Measurements from ENCODE around the gene RNF214.

Gene RNF214

DNA sequence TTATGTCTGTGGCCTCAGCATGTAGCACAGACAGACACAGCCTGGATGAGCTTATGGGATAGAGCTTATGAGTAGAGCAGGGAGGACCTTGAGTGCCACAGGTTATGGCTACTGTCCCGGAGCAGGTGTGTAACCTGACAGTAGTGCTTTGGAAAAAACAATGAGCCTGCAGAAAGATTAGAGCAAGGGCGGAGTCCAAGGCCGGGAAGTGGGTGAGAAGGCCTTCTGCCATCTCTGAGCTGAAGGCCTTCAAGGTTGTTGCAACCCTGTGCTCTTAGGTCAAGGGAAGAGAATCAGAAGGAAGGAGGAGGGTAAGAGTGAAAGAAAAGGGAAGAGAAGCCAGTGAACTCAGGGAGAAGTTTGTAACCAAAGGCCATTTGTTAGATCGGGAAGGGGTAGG lies 37.2 kb upstream of the RNF214 start:
- TF ChIP-seq, protein P1, sequence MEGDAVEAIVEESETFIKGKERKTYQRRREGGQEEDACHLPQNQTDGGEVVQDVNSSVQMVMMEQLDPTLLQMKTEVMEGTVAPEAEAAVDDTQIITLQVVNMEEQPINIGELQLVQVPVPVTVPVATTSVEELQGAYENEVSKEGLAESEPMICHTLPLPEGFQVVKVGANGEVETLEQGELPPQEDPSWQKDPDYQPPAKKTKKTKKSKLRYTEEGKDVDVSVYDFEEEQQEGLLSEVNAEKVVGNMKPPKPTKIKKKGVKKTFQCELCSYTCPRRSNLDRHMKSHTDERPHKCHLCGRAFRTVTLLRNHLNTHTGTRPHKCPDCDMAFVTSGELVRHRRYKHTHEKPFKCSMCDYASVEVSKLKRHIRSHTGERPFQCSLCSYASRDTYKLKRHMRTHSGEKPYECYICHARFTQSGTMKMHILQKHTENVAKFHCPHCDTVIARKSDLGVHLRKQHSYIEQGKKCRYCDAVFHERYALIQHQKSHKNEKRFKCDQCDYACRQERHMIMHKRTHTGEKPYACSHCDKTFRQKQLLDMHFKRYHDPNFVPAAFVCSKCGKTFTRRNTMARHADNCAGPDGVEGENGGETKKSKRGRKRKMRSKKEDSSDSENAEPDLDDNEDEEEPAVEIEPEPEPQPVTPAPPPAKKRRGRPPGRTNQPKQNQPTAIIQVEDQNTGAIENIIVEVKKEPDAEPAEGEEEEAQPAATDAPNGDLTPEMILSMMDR (IDR thresholded peaks at IDR 0.05): no peak
- Histone ChIP-seq H3K4me3 (no peak overlapping the region), H3K36me3 (peaks cover 30 to 75% (median 56%) of the 10 kb centered on the region in 3 donors), H3K27ac (no peak overlapping the region), H3K27me3 (no peaks in the 10 kb centered on the region), H3K4me1 (peaks cover 0 to 20% (median 16%) of the 10 kb centered on the region in 4 donors), H3K9me3 (no peaks in the 10 kb centered on the region)
- DNase-seq: no peak
- intact Hi-C loops (cut with DNase I; ENCODE audit: low total_unique reads): no loop called here

DNA sequence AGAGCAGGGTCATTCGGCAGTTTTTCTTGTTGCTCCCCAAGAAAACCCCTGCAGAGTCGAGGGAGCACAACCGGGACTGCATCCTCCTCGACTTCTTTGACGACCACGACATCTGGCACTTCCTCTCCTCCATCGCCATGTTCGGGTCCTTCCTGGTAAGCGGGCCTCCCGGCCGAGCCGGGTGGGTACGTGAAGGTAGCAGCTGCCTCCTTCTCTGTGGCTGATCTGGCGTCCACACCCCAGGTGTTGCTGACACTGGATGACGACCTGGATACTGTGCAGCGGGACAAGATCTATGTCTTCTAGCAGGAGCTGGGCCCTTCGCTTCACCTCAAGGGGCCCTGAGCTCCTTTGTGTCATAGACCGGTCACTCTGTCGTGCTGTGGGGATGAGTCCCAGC lies 36.7 kb upstream of the RNF214 start:
- Histone ChIP-seq H3K27me3 (no peaks in the 10 kb centered on the region), H3K36me3 (peaks cover 30 to 75% (median 51%) of the 10 kb centered on the region in 3 donors), H3K4me1 (peaks cover 0 to 20% (median 16%) of the 10 kb centered on the region in 4 donors), H3K27ac (no peak overlapping the region), H3K9me3 (no peaks in the 10 kb centered on the region), H3K4me3 (no peak overlapping the region)
- no peak for DNase-seq
- TF ChIP-seq, protein P1 (IDR thresholded peaks at IDR 0.05): no peak
- intact Hi-C loops (cut with DNase I; ENCODE audit: low total_unique reads): no loop called here

DNA sequence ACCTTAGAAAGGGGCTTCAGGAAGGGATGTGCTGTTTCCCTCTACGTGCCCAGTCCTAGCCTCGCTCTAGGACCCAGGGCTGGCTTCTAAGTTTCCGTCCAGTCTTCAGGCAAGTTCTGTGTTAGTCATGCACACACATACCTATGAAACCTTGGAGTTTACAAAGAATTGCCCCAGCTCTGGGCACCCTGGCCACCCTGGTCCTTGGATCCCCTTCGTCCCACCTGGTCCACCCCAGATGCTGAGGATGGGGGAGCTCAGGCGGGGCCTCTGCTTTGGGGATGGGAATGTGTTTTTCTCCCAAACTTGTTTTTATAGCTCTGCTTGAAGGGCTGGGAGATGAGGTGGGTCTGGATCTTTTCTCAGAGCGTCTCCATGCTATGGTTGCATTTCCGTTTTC lies 35.5 kb upstream of the RNF214 start:
- Histone ChIP-seq H3K4me1 (peaks cover 0 to 20% (median 16%) of the 10 kb centered on the region in 4 donors), H3K27ac (peak overlapping the region; percentile 97 to 98), H3K36me3 (peaks cover 37 to 75% (median 50%) of the 10 kb centered on the region in 3 donors), H3K4me3 (no peak overlapping the region), H3K9me3 (no peaks in the 10 kb centered on the region), H3K27me3 (no peaks in the 10 kb centered on the region)
- TF ChIP-seq, protein P1 (IDR thresholded peaks at IDR 0.05): no peak
- no peak for DNase-seq
- intact Hi-C loops (cut with DNase I; ENCODE audit: low total_unique reads): no loop called here

DNA sequence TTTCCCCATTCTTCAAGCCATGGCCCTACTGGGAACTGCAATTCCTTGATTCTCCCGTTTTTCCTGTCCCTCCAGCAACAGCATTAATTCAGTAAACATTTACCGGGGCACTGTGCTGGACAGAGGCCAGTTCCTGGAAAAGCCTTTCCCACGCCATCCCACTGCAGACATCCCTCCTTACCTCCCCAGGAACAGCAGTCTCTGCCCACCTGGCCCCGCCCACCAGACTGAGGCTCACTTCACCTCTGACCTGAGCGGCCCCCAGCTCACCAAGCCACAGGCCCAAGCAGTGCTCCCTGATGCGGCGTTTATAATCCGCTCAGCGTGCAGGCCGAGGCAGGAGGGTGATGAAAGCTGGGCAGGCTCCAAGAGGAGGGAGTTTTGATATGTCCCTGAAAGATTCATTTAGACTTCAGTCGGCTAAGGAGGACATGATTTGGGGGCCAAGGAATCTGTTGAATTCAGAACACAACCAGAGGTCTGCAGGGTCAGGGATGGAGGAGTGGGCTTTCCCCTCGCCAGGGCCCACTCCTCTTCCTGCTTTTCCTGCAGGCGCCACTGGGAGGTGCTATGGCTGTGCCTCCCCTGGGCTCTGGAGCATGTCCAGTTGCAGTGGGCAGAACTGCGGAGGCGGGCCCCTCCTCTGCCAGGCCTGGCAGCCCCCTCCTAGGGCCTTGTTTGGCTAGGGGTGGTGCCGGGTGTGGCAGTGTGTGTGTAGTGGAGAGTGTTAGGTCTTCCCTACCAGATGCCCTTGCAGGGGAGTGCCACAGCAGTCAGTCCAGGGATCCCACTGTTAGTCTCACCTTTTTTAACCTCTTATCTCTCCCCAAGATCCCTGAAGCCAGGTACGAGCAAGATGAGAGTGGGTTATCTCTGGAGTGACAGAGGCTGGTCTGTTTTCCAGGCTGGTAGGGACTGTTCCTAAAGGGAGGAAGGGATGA lies 34.7 kb upstream of the RNF214 start:
- peak overlapping the region; percentile 70 to 96 for H3K4me3 ChIP-seq
- H3K9me3 ChIP-seq: no peaks in the 10 kb centered on the region
- H3K36me3 ChIP-seq: peaks cover 37 to 75% (median 50%) of the 10 kb centered on the region in 3 donors
- intact Hi-C loops (cut with DNase I; ENCODE audit: low total_unique reads): no loop called here
- H3K4me1 ChIP-seq: peaks cover 0 to 21% (median 16%) of the 10 kb centered on the region in 4 donors
- no peaks in the 10 kb centered on the region for H3K27me3 ChIP-seq
- H3K27ac ChIP-seq: peak overlapping the region; percentile 97 to 98
- TF ChIP-seq, protein P1 (IDR thresholded peaks at IDR 0.05): peak; percentile 76 to 81
- peak; percentile 61 to 94 for DNase-seq

DNA sequence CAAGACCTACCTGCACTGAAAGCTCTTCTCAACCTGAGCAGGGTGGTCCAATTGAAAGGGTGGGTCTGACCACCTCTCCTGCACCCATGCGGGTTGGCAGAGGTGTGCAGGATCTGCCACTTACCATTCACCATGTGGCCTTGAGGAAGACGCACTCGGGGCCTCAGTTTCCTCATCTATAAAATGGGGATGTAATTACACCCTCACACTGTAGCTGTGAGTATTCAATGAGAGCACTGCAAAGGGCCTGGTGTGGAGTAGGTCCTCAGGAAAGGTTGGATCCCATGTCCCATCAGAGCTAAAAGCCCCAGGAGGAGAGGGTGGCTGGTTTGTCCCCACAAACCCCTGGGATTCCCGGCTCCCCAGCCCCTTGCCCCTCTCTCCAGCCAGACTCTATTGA lies 33.9 kb upstream of the RNF214 start:
- Histone ChIP-seq H3K27me3 (no peaks in the 10 kb centered on the region), H3K4me1 (peaks cover 0 to 28% (median 20%) of the 10 kb centered on the region in 4 donors), H3K36me3 (peaks cover 37 to 75% (median 50%) of the 10 kb centered on the region in 3 donors), H3K27ac (peak overlapping the region; percentile 97 to 98), H3K9me3 (no peaks in the 10 kb centered on the region), H3K4me3 (peak overlapping the region; percentile 70 to 96)
- DNase-seq: no peak
- intact Hi-C loops (cut with DNase I; ENCODE audit: low total_unique reads): no loop called here
- TF ChIP-seq, protein P1 (IDR thresholded peaks at IDR 0.05): no peak

Data from tibial artery (tissue), 4 donors.